ENCODE data around the gene CLDN6. TPM values are rescaled to one million over a fixed set of nuclear protein-coding genes. Genes with fewer than 3 reads are reported as not detected.

CLDN6 gene
- total and polyA plus RNA-seq, 9 of the 15 experiments (the other 6 are each of a cell fraction or from before 2014, with no cell fraction given): 0.22 to 0.75 (median 0.38) TPM; not detected in 3

GRCh38 chr16:3023669-3024478 lies 5.9 kb upstream of the CLDN6 start, which contains the start of the genes HCFC1R1 and THOC6 (continued):
- TF ChIP-seq RNF219 (CRISPR knock-in tag; IDR thresholded peaks at IDR 0.05) (no peak), ZBTB40 (IDR thresholded peaks at IDR 0.05) (peak; percentile 79), ZBTB40 (CRISPR knock-in tag; IDR thresholded peaks at IDR 0.05) (no peak), BCOR (IDR thresholded peaks at IDR 0.05) (no peak), MLLT1 (IDR thresholded peaks at IDR 0.05) (no peak), ATF7 (IDR thresholded peaks at IDR 0.05) (peak; percentile 85), E2F1 (CRISPR knock-in tag; IDR thresholded peaks at IDR 0.05) (peak; percentile 52; the same call in 1 of the 2 replicates), NFATC3 (IDR thresholded peaks at IDR 0.05) (no peak), ZNF507 (tag; conservative IDR thresholded peaks at IDR 0.05) (no peak), SMARCB1 (IDR thresholded peaks at IDR 0.05; ENCODE audit: insufficient read length, low read depth) (no peak), NCOA1 (IDR thresholded peaks at IDR 0.05; ENCODE audit: low read depth) (no peak), ZNF431 (CRISPR knock-in tag; IDR thresholded peaks at IDR 0.05) (0 out of 2 replicates have a peak, but pooled peaks have one; percentile 33)

Data from K562 (cell line).